Stimulated activated CD8-positive, alpha-beta memory T cell treated with anti-CD3 and anti-CD28 coated beads, Interleukin-12 subunit alpha, Interleukin-12 subunit beta, amount 100 ng/mL, for 4 hours (primary cell): Measurements from ENCODE around the gene SCGB3A2.
"Not testable (repeated sequence)": the region's sequence is repeated elsewhere in the genome, so short reads cannot be mapped to it uniquely, and the experiment has no call there.

Experiments
- DNase-seq: peaks from one replicate; pipeline ENCODE4 v3.0.0-alpha.2; 2020; ENCODE audit warnings: low read depth

SCGB3A2 gene

DNA sequence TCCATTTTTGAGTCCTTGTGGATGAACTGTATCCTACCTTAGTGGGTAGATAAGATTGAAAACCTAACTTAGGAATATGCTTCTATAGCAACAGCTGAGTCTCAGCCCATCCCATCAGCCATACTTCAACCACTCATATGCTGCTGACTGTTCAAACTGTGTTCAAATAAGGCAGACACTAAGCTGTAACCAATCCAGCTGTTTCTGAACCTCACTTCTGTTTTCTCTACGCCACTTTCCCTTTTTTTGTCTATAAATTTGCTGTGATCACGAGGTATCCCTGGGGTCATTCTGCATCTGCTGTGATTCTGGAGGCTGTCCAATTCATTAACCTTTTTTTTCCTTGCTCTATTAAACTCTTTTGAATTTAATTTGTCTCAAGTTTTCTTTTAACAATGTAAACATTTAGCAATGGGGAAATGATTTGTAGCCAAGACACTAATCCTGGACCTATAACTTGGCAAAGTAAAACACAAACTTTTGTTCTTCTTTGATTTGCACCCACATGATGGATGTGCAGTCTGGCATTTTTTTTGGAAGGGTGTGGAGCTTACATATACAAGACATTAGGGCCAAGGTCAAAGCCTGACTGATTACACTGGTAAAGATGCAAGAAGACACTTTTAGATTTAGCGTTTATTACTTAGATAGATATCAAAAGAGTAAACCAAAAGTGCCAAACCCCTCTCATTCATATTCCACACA is 14.9 kb upstream of the SCGB3A2 start:
- no peak for DNase-seq

- DNase-seq = no peak
Measured at GRCh38 chr5:147869112-147869511, 9.4 kb upstream of the SCGB3A2 start.

GRCh38 chr5:147869892-147870291 is 8.6 kb upstream of the SCGB3A2 start:
- DNase-seq = not testable (repeated sequence)

- not testable (repeated sequence) for DNase-seq
Measured at GRCh38 chr5:147871980-147872549, 6.4 kb upstream of the SCGB3A2 start.

GRCh38 chr5:147872744-147873435 is 5.6 kb upstream of the SCGB3A2 start:
- not testable (repeated sequence) for DNase-seq

- not testable (repeated sequence) for DNase-seq
Measured at GRCh38 chr5:147874118-147874875, 4.2 kb upstream of the SCGB3A2 start.

DNA sequence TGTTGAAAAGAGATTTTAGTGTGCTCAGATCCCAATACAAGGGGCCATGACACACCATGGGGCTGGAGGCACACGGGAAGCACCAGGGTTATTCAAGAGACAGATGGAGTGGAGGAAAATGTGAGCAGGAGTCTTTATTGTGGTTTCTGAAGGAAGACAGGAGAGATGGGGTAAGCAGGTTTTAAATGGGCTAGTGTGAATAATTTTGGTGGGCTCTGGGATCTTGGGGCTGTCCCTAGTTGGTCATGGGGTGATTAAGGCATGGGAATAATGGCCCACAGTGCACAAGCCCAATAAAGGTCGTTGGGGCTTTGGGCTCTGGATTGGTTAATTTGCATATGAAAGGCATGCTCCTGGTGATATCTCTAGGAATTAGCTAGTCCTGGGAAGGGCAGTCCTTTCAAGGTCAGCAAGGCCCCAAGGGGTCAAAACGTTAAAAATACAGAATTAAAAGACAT is 3.6 kb upstream of the SCGB3A2 start:
- no peak for DNase-seq

GRCh38 chr5:147876141-147876540 is 2.4 kb upstream of the SCGB3A2 start:
- DNase-seq = no peak

GRCh38 chr5:147876626-147877025 is 1.9 kb upstream of the SCGB3A2 start:
- no peak for DNase-seq

DNA sequence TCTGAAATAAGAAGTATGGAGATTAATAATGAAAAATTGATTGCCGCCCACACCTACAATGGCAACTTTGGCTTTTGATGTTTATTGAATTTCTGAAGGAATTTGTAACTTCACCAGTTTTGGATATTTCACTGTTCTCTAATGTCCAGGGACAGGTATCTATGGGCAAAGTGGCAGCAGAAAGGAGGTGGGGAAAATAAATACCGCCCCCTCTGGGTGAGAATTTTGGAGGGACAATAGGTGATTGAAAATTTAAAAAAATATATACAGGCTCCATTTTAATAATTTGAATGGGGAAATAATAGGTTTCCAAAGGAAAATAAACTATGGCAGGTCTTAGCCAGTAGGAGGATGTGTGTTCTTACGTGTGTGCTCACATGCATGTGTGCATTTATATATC is 1.3 kb downstream of the SCGB3A2 start:
- DNase-seq = no peak

GRCh38 chr5:147880487-147880886 is 2.0 kb downstream of the SCGB3A2 start:
- no peak for DNase-seq

DNA sequence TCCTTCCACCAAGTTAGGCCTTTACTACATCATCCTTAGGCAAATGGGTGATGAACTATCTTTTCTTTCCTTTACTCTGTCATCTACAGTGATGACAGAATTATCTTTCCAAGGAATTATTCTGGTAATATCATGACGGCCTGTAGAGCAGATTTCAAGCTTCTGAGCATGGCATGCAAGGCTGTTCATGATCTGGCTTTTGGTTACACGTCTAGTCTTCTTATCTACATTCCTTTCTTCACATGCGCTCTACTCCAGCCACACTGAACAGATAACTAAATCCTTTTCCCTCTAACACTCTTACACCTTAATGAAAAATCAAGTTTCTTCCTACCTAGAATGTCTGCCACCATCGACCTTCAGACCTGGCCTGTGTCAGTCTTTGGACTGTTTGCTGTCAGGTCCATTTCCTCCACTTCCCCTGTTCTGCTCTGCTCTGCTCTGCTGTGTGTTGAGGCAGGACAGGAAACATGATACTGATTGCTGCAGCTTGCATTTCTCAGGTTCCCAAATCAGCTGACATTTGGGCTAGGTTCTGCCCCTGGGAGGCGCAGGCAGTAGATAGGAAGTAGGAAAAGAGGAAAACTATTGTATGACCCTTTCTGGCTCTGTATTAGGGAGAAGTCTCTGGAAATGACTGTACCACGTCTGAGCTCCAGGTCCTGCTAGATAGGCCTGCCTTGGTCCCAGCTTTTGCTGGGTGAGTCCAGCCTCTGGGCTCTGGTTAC is 4.2 kb downstream of the SCGB3A2 start:
- no peak for DNase-seq

DNA sequence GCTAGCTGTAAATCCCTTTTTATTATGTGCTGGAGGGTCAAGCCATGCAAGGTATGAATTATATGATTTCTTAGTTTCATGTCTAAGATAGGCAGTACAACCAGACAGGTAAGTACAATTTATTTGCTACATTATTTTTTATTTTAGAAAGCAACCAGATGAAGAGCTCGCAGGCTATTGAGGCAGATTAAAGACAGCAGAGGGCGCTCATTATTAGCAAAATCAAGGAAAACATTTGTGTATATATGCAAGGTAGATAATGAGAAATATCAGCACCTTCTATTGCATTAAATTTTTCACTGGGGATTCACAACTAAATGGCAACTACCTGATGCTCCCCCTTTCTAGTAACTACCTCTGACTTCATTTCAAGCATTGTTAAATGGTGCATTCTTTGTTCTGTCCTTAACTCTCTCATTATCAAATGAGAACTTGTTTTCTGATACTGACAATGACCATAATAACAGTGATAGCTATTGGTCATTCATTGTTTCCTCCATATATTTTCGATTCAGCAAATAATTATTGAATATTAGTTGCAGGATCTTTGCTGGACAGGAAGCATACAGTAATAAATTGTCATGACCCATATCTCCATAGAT is 8.6 kb downstream of the SCGB3A2 start:
- no peak for DNase-seq

DNA sequence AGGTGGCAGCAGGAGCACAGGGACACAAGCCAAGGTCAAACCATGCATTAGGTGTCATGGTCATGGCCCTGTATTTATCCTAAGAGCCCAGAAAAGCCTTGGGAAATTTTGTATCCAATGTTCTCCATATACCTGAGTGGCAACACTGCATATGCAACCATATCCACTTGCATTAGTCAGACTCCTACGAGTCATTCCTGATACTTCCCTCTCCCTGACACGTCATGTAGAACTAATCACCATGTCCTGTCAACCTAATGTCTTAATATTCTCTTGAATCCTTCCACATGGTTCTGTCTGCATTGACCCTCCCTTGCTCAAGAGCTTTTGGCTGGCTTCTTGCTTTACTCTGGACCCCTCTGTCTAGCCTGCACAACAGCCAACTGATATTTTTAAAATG is 9.4 kb downstream of the SCGB3A2 start:
- DNase-seq = no peak

- no peak for DNase-seq
Measured at GRCh38 chr5:147892696-147893296, 14.3 kb downstream of the SCGB3A2 start.

- no peak for DNase-seq
Measured at GRCh38 chr5:147893820-147894219, 15.3 kb downstream of the SCGB3A2 start.

DNA sequence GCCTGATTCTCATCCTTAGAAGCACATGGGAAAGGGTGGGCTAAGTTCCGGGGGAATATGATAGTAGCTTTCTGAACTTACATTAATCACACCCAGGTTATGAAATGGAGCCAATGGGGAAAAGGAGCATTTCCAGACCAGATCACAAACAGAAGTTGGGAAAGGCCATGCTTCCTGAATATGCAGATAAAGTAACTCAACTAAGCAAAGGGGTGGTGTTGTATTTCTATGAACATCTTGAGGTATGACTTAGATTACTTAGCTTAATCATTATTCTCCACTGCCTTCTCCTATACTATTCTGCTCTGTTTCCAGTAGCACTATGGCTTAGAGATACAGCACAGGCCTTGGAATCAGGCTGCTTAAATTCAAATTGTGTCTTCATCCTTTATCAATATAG is 17.4 kb downstream of the SCGB3A2 start:
- DNase-seq = no peak

GRCh38 chr5:147898875-147899401 is 20.4 kb downstream of the SCGB3A2 start:
- DNase-seq = no peak

GRCh38 chr5:147901599-147902039 is 23.1 kb downstream of the SCGB3A2 start:
- no peak for DNase-seq

DNA sequence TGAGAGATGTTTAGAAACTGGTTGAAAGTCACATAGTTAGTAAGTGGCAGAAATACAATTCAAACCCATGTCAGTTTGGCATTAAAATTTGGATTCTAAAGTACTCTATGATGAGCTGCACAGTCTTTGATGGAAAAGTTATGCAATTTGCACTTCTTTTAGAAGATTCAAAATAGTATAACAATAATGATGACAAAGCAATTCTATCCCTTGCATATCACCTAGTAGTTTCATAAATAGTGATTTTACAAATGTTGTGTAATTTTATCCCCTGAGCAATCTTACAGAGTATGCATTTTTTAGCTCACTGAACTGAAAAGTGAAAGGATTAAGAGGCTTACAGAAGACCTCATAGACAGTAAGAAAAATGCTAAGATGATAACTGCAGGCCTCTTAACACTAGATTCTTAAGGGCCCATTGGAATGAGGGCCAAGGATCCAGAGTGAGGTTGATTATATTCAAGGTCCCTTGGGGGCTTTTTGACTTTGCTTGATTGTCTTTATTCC is 24.2 kb downstream of the SCGB3A2 start:
- DNase-seq = no peak
